Erythroblast (primary cell): Measurements from ENCODE around the gene SLC6A11.

Experiments
- GATA1 ChIP-seq: IDR thresholded peaks from 2 replicates; pipeline ENCODE4 v1.6.1; 2011; ENCODE audit warnings: low read depth, mild to moderate bottlenecking, control low read depth, low read length, moderate library complexity
- POLR2A ChIP-seq: IDR thresholded peaks from 2 replicates; pipeline ENCODE4 v1.6.1; 2011; ENCODE audit warnings: mild to moderate bottlenecking, low read length

- TF ChIP-seq POLR2A (no peak), GATA1 (no peak)
Observed at GRCh38 chr3:10925436-10926255, 109.6 kb downstream of the SLC6A11 start.
